ENCODE results near the gene HIPK2. TPM values are rescaled to one million over a fixed set of nuclear protein-coding genes. Genes with fewer than 3 reads are reported as not detected.

The HIPK2 gene
- total RNA-seq, 3 donors from 2014 or later (not counting 1 experiment from before 2014, with no cell fraction given): 127 to 145 (median 144) TPM

DNA sequence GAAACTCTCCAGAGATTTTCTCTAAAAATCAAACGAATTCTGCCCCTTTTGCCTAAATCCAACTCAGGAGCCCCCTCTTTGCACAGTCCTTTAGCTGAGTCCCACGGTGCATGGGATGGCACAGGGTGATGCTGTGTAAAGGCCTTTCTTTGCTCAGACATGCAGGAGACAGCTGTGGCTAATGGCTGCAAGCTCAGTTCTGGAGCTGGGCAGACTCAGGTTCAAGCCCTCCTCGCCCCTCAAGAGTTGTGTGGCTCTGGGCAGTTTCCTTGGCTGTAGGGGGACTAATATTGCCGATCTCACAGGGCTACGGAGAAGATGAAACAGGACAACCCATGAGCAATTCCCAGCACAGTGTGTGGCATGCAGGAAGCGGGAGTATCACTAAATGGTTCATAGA is 211.7 kb downstream of the HIPK2 start:
- no peak overlapping the region for H3K27ac ChIP-seq (ENCODE audit: low read length)
- no peak overlapping the region for H3K4me3 Mint-ChIP-seq
- TF ChIP-seq, protein P1, sequence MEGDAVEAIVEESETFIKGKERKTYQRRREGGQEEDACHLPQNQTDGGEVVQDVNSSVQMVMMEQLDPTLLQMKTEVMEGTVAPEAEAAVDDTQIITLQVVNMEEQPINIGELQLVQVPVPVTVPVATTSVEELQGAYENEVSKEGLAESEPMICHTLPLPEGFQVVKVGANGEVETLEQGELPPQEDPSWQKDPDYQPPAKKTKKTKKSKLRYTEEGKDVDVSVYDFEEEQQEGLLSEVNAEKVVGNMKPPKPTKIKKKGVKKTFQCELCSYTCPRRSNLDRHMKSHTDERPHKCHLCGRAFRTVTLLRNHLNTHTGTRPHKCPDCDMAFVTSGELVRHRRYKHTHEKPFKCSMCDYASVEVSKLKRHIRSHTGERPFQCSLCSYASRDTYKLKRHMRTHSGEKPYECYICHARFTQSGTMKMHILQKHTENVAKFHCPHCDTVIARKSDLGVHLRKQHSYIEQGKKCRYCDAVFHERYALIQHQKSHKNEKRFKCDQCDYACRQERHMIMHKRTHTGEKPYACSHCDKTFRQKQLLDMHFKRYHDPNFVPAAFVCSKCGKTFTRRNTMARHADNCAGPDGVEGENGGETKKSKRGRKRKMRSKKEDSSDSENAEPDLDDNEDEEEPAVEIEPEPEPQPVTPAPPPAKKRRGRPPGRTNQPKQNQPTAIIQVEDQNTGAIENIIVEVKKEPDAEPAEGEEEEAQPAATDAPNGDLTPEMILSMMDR (IDR thresholded peaks at IDR 0.05): no peak
- peaks cover 16% of the 10 kb centered on the region in 2 donors for H3K4me1 Mint-ChIP-seq
- WGBS (ENCODE audit: insufficient coverage): 96% methylated on average over 6 of the region's 6 CpGs
- H3K9me3 ChIP-seq (ENCODE audit: control insufficient read depth, insufficient read depth, low read length): no peaks in the 10 kb centered on the region
- H3K36me3 ChIP-seq (ENCODE audit: control insufficient read depth, insufficient read depth, low read length): peaks cover 9% of the 10 kb centered on the region
- no peaks in the 10 kb centered on the region for H3K27me3 ChIP-seq (ENCODE audit: control insufficient read depth, insufficient read depth, low read length)
- no peaks in the 10 kb centered on the region for H3K9me3 Mint-ChIP-seq
- H3K27ac Mint-ChIP-seq: peak overlapping the region in 1 of 2 donors; percentile 43
- H3K27me3 Mint-ChIP-seq (ENCODE audit: low read depth in 2 of 2): no peaks in the 10 kb centered on the region
- H3K4me1 ChIP-seq (ENCODE audit: control insufficient read depth, insufficient read depth, low read length): no peaks in the 10 kb centered on the region
- H3K4me3 ChIP-seq (ENCODE audit: low read length): no peak overlapping the region
- intact Hi-C loops (cut with micrococcal nuclease): no loop called here
- DNase-seq (no peak), ATAC-seq (no peak)
- H3K36me3 Mint-ChIP-seq: no peaks in the 10 kb centered on the region

GRCh38 chr7:139563856-139564255 is 213.9 kb downstream of the HIPK2 start:
- Histone ChIP-seq H3K4me3 (ENCODE audit: low read length) (no peak overlapping the region), H3K9me3 (ENCODE audit: control insufficient read depth, insufficient read depth, low read length) (no peaks in the 10 kb centered on the region), H3K27me3 (ENCODE audit: control insufficient read depth, insufficient read depth, low read length) (no peaks in the 10 kb centered on the region), H3K27ac (ENCODE audit: low read length) (no peak overlapping the region), H3K4me1 (ENCODE audit: control insufficient read depth, insufficient read depth, low read length) (no peaks in the 10 kb centered on the region), H3K36me3 (ENCODE audit: control insufficient read depth, insufficient read depth, low read length) (peaks cover 1% of the 10 kb centered on the region)
- no peak overlapping the region for H3K4me3 Mint-ChIP-seq
- TF ChIP-seq, protein P1 (IDR thresholded peaks at IDR 0.05): no peak
- intact Hi-C loops (cut with micrococcal nuclease): no loop called here
- ATAC-seq (no peak), DNase-seq (no peak)
- no peaks in the 10 kb centered on the region for H3K27me3 Mint-ChIP-seq (ENCODE audit: low read depth in 2 of 2)
- no peaks in the 10 kb centered on the region for H3K9me3 Mint-ChIP-seq
- 97% methylated on average over 5 of the region's 5 CpGs for WGBS (ENCODE audit: insufficient coverage)
- no peaks in the 10 kb centered on the region for H3K36me3 Mint-ChIP-seq
- peaks cover 16 to 22% of the 10 kb centered on the region in 2 donors for H3K4me1 Mint-ChIP-seq
- H3K27ac Mint-ChIP-seq: peak overlapping the region; percentile 41 to 70

- DNase-seq (no peak), ATAC-seq (no peak)
- Histone ChIP-seq H3K4me3 (ENCODE audit: low read length) (no peak overlapping the region), H3K27ac (ENCODE audit: low read length) (no peak overlapping the region), H3K36me3 (ENCODE audit: control insufficient read depth, insufficient read depth, low read length) (no peaks in the 10 kb centered on the region), H3K27me3 (ENCODE audit: control insufficient read depth, insufficient read depth, low read length) (no peaks in the 10 kb centered on the region), H3K9me3 (ENCODE audit: control insufficient read depth, insufficient read depth, low read length) (no peaks in the 10 kb centered on the region), H3K4me1 (ENCODE audit: control insufficient read depth, insufficient read depth, low read length) (no peaks in the 10 kb centered on the region)
- H3K4me1 Mint-ChIP-seq: peaks cover 16 to 21% of the 10 kb centered on the region in 2 donors
- no peaks in the 10 kb centered on the region for H3K27me3 Mint-ChIP-seq (ENCODE audit: low read depth in 2 of 2)
- intact Hi-C loops (cut with micrococcal nuclease): no loop called here
- H3K9me3 Mint-ChIP-seq: no peaks in the 10 kb centered on the region
- 81% methylated on average over 11 of the region's 13 CpGs for WGBS (ENCODE audit: insufficient coverage)
- H3K27ac Mint-ChIP-seq: peak overlapping the region; percentile 19 to 41
- H3K36me3 Mint-ChIP-seq: no peaks in the 10 kb centered on the region
- TF ChIP-seq, protein P1 (IDR thresholded peaks at IDR 0.05): no peak
- H3K4me3 Mint-ChIP-seq: no peak overlapping the region
Observed at GRCh38 chr7:139562961-139563565, 214.7 kb downstream of the HIPK2 start.

GRCh38 chr7:139562491-139562890 is 215.3 kb downstream of the HIPK2 start:
- TF ChIP-seq, protein P1 (IDR thresholded peaks at IDR 0.05): no peak
- no peaks in the 10 kb centered on the region for H3K4me1 ChIP-seq (ENCODE audit: control insufficient read depth, insufficient read depth, low read length)
- Mint-ChIP-seq H3K4me3 (no peak overlapping the region), H3K36me3 (no peaks in the 10 kb centered on the region), H3K27me3 (ENCODE audit: low read depth in 2 of 2) (no peaks in the 10 kb centered on the region), H3K9me3 (no peaks in the 10 kb centered on the region), H3K4me1 (peaks cover 16 to 18% of the 10 kb centered on the region in 2 donors), H3K27ac (peak overlapping the region; percentile 19 to 41)
- no peak for ATAC-seq
- 93% methylated on average over 12 of the region's 12 CpGs for WGBS (ENCODE audit: insufficient coverage)
- H3K27ac ChIP-seq (ENCODE audit: low read length): no peak overlapping the region
- H3K27me3 ChIP-seq (ENCODE audit: control insufficient read depth, insufficient read depth, low read length): no peaks in the 10 kb centered on the region
- H3K36me3 ChIP-seq (ENCODE audit: control insufficient read depth, insufficient read depth, low read length): no peaks in the 10 kb centered on the region
- no peaks in the 10 kb centered on the region for H3K9me3 ChIP-seq (ENCODE audit: control insufficient read depth, insufficient read depth, low read length)
- H3K4me3 ChIP-seq (ENCODE audit: low read length): no peak overlapping the region
- intact Hi-C loops (cut with micrococcal nuclease): no loop called here
- DNase-seq: no peak

Measured in natural killer cell (primary cell).